IMR-90 (cell line): ENCODE data around the gene ANKFN1. TPM values are rescaled to one million over a fixed set of nuclear protein-coding genes. Genes with fewer than 3 reads are reported as not detected.

Experiments used
- ATAC-seq: fragments of 200-7000 bp; cut with Tn5 transposase; 2 replicates; pipeline ENCODE4 v1.9.1; 2020; ENCODE audit warnings: low read depth, mild to moderate bottlenecking, moderate library complexity
- BruUV-seq: library from RNA; stranded (reverse); fragments of 400-500 nt; replicated peaks from 2 replicates; lab custom pipeline; 2021; lab: Mats Ljungman, UMichigan
- CTCF ChIA-PET: fragments of 300-600 bp; formaldehyde crosslinking; extraction: SDS; loops from one replicate; lab custom pipeline; 2021; ENCODE audit warnings: antibody characterized with exemption; lab: Yijun Ruan, JAX
- POLR2A ChIA-PET: fragments of 300-600 bp; sonication (Branson Sonifier 250); formaldehyde crosslinking; loops from one replicate; lab custom pipeline; 2022; ENCODE audit warnings: antibody characterized with exemption; ENCODE audit not compliant: unreplicated experiment; lab: Charles Lee
- DNase-seq: peaks from one replicate; pipeline ENCODE4 v3.0.0; 2013
- H2AFZ ChIP-seq: replicated peaks from 2 replicates; pipeline ENCODE3; 2013; ENCODE audit warnings: low read length, mild to moderate bottlenecking; ENCODE audit not compliant: poor library complexity
- H2AK5ac ChIP-seq: 2 replicates; pipeline ENCODE4 v1.6.1; 2013; ENCODE audit warnings: low read depth, low read length, inconsistent platforms
- H2AK9ac ChIP-seq: replicated peaks from 2 replicates; pipeline ENCODE3; 2013; ENCODE audit warnings: mild to moderate bottlenecking, low read depth, low read length, moderate library complexity; ENCODE audit not compliant: poor library complexity
- H2BK120ac ChIP-seq: 2 replicates; pipeline ENCODE4 v1.6.1; 2013; ENCODE audit warnings: low read depth, low read length, inconsistent platforms
- H2BK15ac ChIP-seq: 3 replicates; pipeline ENCODE4 v1.6.1; 2013; ENCODE audit warnings: low read depth, low read length, inconsistent platforms
- H2BK20ac ChIP-seq: 2 replicates; pipeline ENCODE4 v1.6.1; 2013; ENCODE audit warnings: low read depth, mild to moderate bottlenecking, inconsistent platforms, low read length, moderate library complexity
- H2BK5ac ChIP-seq: 2 replicates; pipeline ENCODE4 v1.6.1; 2013; ENCODE audit warnings: mild to moderate bottlenecking, low read depth, low read length, inconsistent platforms; ENCODE audit not compliant: poor library complexity, severe bottlenecking
- H3K14ac ChIP-seq: replicated peaks from 2 replicates; pipeline ENCODE4 v1.6.1; 2013; ENCODE audit warnings: low read depth, low read length, inconsistent platforms
- H3K18ac ChIP-seq: 2 replicates; pipeline ENCODE4 v1.6.1; 2013; ENCODE audit warnings: low read depth, low read length, control low read depth
- H3K23ac ChIP-seq: 2 replicates; pipeline ENCODE4 v1.6.1; 2013; ENCODE audit warnings: low read depth, low read length, inconsistent platforms
- H3K27ac ChIP-seq: 2 replicates; pipeline ENCODE4 v1.5.1; 2013; ENCODE audit warnings: mild to moderate bottlenecking, control low read depth, low read length; ENCODE audit not compliant: insufficient read depth
- H3K27me3 ChIP-seq: 2 replicates; pipeline ENCODE4 v1.6.1; 2013; ENCODE audit warnings: low read length; ENCODE audit not compliant: control insufficient read depth, insufficient read depth
- H3K36me3 ChIP-seq: 2 replicates; pipeline ENCODE4 v1.6.1; 2013; ENCODE audit warnings: low read length, mixed read lengths; ENCODE audit not compliant: control insufficient read depth, insufficient read depth
- H3K4ac ChIP-seq: 2 replicates; pipeline ENCODE4 v1.6.1; 2013; ENCODE audit warnings: low read depth, low read length, inconsistent platforms
- H3K4me1 ChIP-seq: 2 replicates; pipeline ENCODE4 v1.6.1; 2013; ENCODE audit warnings: low read length, mixed read lengths; ENCODE audit not compliant: control insufficient read depth, insufficient read depth
- H3K4me2 ChIP-seq: 2 replicates; pipeline ENCODE4 v1.6.1; 2013; ENCODE audit warnings: low read depth, mild to moderate bottlenecking, control low read depth, low read length, moderate library complexity
- H3K4me3 ChIP-seq: 2 replicates; pipeline ENCODE4 v1.5.1; 2013; ENCODE audit warnings: low read depth, mild to moderate bottlenecking, control low read depth, low read length, moderate library complexity; ENCODE audit not compliant: insufficient read depth
- H3K56ac ChIP-seq: 2 replicates; pipeline ENCODE4 v1.6.1; 2013; ENCODE audit warnings: low read length, inconsistent platforms; ENCODE audit not compliant: insufficient read depth; ENCODE audit errors: extremely low read depth
- H3K79me1 ChIP-seq, 2 experiments: 2 replicates each; pipeline ENCODE4 v1.6.1; 2013; ENCODE audit warnings: low read length in 2 of 2, inconsistent platforms in 1 of 2, low read depth in 1 of 2
- H3K9ac ChIP-seq: 2 replicates; pipeline ENCODE4 v1.6.1; 2013; ENCODE audit warnings: low read depth, low read length, control low read depth
- H3K9me1 ChIP-seq: 2 replicates; pipeline ENCODE4 v1.6.1; 2013; ENCODE audit warnings: low read length, inconsistent platforms; ENCODE audit not compliant: insufficient read depth
- H3K9me3 ChIP-seq: 2 replicates; pipeline ENCODE4 v1.6.1; 2013; ENCODE audit warnings: low read length; ENCODE audit not compliant: control insufficient read depth, insufficient read depth
- H4K20me1 ChIP-seq: 2 replicates; pipeline ENCODE4 v1.6.1; 2013; ENCODE audit warnings: low read length, inconsistent platforms; ENCODE audit not compliant: insufficient read depth
- H4K5ac ChIP-seq: 2 replicates; pipeline ENCODE4 v1.6.1; 2013; ENCODE audit warnings: mild to moderate bottlenecking, low read depth, low read length, control low read depth
- H4K8ac ChIP-seq, 2 experiments: 2 replicates each; pipeline ENCODE4 v1.6.1; 2013; ENCODE audit warnings: low read depth in 2 of 2, low read length in 2 of 2, control low read depth in 1 of 2, inconsistent platforms in 1 of 2
- H4K91ac ChIP-seq: 2 replicates; pipeline ENCODE4 v1.6.1; 2013; ENCODE audit warnings: low read depth, low read length, inconsistent platforms; ENCODE audit not compliant: insufficient read depth
- BHLHE40 ChIP-seq: fragments of 150-350 bp; IDR thresholded peaks from 2 replicates; pipeline ENCODE4 v1.6.1; 2016; ENCODE audit warnings: mild to moderate bottlenecking, low read depth, low read length
- CEBPB ChIP-seq: IDR thresholded peaks from 2 replicates; pipeline ENCODE4 v1.6.1; 2012; ENCODE audit warnings: low read depth, low read length, improper control_type of control experiment
- CHD1 ChIP-seq: IDR thresholded peaks from 2 replicates; pipeline ENCODE4 v1.6.1; 2012; ENCODE audit warnings: low read depth, low read length, improper control_type of control experiment
- CTCF ChIP-seq: conservative IDR thresholded peaks from 2 replicates; pipeline ENCODE4 v1.5.1; 2012; ENCODE audit warnings: mild to moderate bottlenecking, low read depth, low read length, improper control_type of control experiment
- FOS ChIP-seq: fragments of 150-350 bp; IDR thresholded peaks from 2 replicates; pipeline ENCODE4 v1.6.1; 2016; ENCODE audit warnings: low read depth, low read length
- MAFK ChIP-seq: IDR thresholded peaks from 2 replicates; pipeline ENCODE4 v1.6.1; 2012; ENCODE audit warnings: low read depth, low read length, improper control_type of control experiment
- MAZ ChIP-seq: IDR thresholded peaks from 2 replicates; pipeline ENCODE4 v1.6.1; 2012; ENCODE audit warnings: low read depth, mild to moderate bottlenecking, low read length, improper control_type of control experiment, moderate library complexity, borderline replicate concordance
- MXI1 ChIP-seq: IDR thresholded peaks from 2 replicates; pipeline ENCODE4 v1.6.1; 2012; ENCODE audit warnings: low read depth, mild to moderate bottlenecking, low read length, moderate library complexity, borderline replicate concordance
- NFE2L2 ChIP-seq: fragments of 150-350 bp; IDR thresholded peaks from 2 replicates; pipeline ENCODE4 v1.6.1; 2016; ENCODE audit warnings: low read depth, mild to moderate bottlenecking, low read length
- POLR2A ChIP-seq: IDR thresholded peaks from 2 replicates; pipeline ENCODE4 v1.6.1; 2012; ENCODE audit warnings: mild to moderate bottlenecking, low read depth, low read length
- RAD21 ChIP-seq: IDR thresholded peaks from 2 replicates; pipeline ENCODE4 v1.6.1; 2012; ENCODE audit warnings: low read length, improper control_type of control experiment
- RCOR1 ChIP-seq: IDR thresholded peaks from 2 replicates; pipeline ENCODE4 v1.6.1; 2012; ENCODE audit warnings: mild to moderate bottlenecking, low read length, improper control_type of control experiment; ENCODE audit not compliant: insufficient replicate concordance
- RFX5 ChIP-seq: IDR thresholded peaks from 2 replicates; pipeline ENCODE4 v1.8.0; 2012; ENCODE audit warnings: low read depth, mild to moderate bottlenecking, low read length, moderate library complexity
- SMC3 ChIP-seq: fragments of 150-350 bp; IDR thresholded peaks from 2 replicates; pipeline ENCODE4 v1.6.1; 2016; ENCODE audit warnings: low read depth, mild to moderate bottlenecking, antibody characterized with exemption, low read length, moderate library complexity
- USF2 ChIP-seq: fragments of 150-350 bp; IDR thresholded peaks from 2 replicates; pipeline ENCODE4 v1.6.1; 2017; ENCODE audit warnings: mild to moderate bottlenecking, antibody characterized with exemption, low read length, low read depth
- WGBS, 2 experiments: methylation state at CpG; one replicate each; pipeline versions ENCODE4 v1.1.5 to v1.1.7; 2013; ENCODE audit warnings: missing lambda C conversion rate in 2 of 2; ENCODE audit not compliant: insufficient read length in 1 of 2; ENCODE audit errors: extremely low coverage in 2 of 2; 5-methylcytosine and 5-hydroxymethylcytosine counted together
- dilution Hi-C: fragments of 300-500 bp; cut with HindIII; formaldehyde crosslinking; loops from one replicate; pipeline ENCODE4 v1.14.3; 2018; ENCODE audit warnings: low sequenced_read_pairs; ENCODE audit not compliant: unreplicated experiment
- in situ Hi-C: fragments of 300-500 bp; cut with MboI; formaldehyde crosslinking; loops from 3 replicates; pipeline ENCODE4 v1.14.3; 2019; ENCODE audit warnings: low sequenced_read_pairs, inconsistent platforms, mixed read lengths
- intact Hi-C: fragments of 100-400 bp; cut with micrococcal nuclease; formaldehyde crosslinking; loops from 2 replicates; pipeline ENCODE4 v1.10.0; 2022
- polyA plus RNA-seq, 3 experiments: library from polyadenylated mRNA; depleted of rRNA; stranded (reverse); fragments of >200 nt; gene quantifications; 2 replicates each; pipeline ENCODE4 v1.2.3, GENCODE V29; 2012; ENCODE audit warnings: low replicate concordance in 1 of 3
- total RNA-seq: library from RNA; depleted of rRNA; stranded (reverse); fragments of >200 nt; gene quantifications from 2 replicates; pipeline ENCODE4 v1.2.3, GENCODE V29; 2012
- TF ChIP-seq, protein P1 (sequence below): fragments of 150-350 bp; IDR thresholded peaks from 2 replicates; pipeline ENCODE4 v1.6.1; 2016; ENCODE audit warnings: low read depth, mild to moderate bottlenecking, low read length, moderate library complexity, borderline replicate concordance

The ANKFN1 gene
- total and polyA plus RNA-seq, 2 of the 4 experiments (the other 2 are of a cell fraction), result not detected

- intact Hi-C loops, result no loop called here
- Histone ChIP-seq H2BK20ac (no peak overlapping the region), H2BK120ac (no peak overlapping the region), H3K4me2 (no peak overlapping the region), H3K9me1 (no peaks in the 10 kb centered on the region), H3K4me1 (no peaks in the 10 kb centered on the region), H3K27ac (no peak overlapping the region), H4K20me1 (no peaks in the 10 kb centered on the region), H4K91ac (no peak overlapping the region), H2AK9ac (no peak overlapping the region), H3K9me3 (no peaks in the 10 kb centered on the region), H3K9ac (no peak overlapping the region), H3K27me3 (no peaks in the 10 kb centered on the region), H3K23ac (no peak overlapping the region), H2AK5ac (no peak overlapping the region), H2AFZ (no peak overlapping the region), H3K36me3 (no peaks in the 10 kb centered on the region), H2BK5ac (no peak overlapping the region), H2BK15ac (no peak overlapping the region), H4K5ac (no peak overlapping the region), H3K56ac (no peak overlapping the region), H4K8ac (no peak overlapping the region), H3K4me3 (no peak overlapping the region), H3K14ac (no peak overlapping the region), H3K4ac (no peak overlapping the region), H3K79me1 (no peaks in the 10 kb centered on the region), H3K18ac (no peak overlapping the region)
- TF ChIP-seq NFE2L2, result no peak
- TF ChIP-seq CHD1, result no peak
- no peak for TF ChIP-seq FOS
- no peak for TF ChIP-seq SMC3
- TF ChIP-seq, protein P1, sequence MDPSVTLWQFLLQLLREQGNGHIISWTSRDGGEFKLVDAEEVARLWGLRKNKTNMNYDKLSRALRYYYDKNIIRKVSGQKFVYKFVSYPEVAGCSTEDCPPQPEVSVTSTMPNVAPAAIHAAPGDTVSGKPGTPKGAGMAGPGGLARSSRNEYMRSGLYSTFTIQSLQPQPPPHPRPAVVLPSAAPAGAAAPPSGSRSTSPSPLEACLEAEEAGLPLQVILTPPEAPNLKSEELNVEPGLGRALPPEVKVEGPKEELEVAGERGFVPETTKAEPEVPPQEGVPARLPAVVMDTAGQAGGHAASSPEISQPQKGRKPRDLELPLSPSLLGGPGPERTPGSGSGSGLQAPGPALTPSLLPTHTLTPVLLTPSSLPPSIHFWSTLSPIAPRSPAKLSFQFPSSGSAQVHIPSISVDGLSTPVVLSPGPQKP, result no peak
- TF ChIP-seq MAZ, result no peak
- TF ChIP-seq RCOR1, result no peak
- TF ChIP-seq BHLHE40, result no peak
- no peak for TF ChIP-seq POLR2A
- no peak for TF ChIP-seq RAD21
- TF ChIP-seq USF2, result no peak
- no peak for TF ChIP-seq CEBPB
- TF ChIP-seq MXI1, result no peak
- TF ChIP-seq RFX5, result no peak
- no peak for TF ChIP-seq CTCF
- TF ChIP-seq MAFK, result no peak
- dilution Hi-C loops, result no loop called here
- in situ Hi-C loops, result no loop called here
- 0% methylated on average over 1 of the region's 2 CpGs; no CpG with 5 or more reads in 1 of the 2 experiments for WGBS, 2 experiments
- BruUV-seq, result no TSS peak
- ChIA-PET CTCF (no interaction called here), POLR2A (no interaction called here)
- DNase-seq, result no peak
- ATAC-seq, result no peak
Observed at GRCh38 chr17:56148333-56148732, 4.9 kb upstream of the ANKFN1 start.
